NT2/D1 (cell line): ENCODE results near the gene GPRC5C.

Source experiments
- YY1 ChIP-seq: IDR thresholded peaks from 2 replicates; pipeline ENCODE4 v1.6.1; 2011; ENCODE audit not compliant: insufficient read length, insufficient read depth
- ZNF274 ChIP-seq: IDR thresholded peaks from 2 replicates; pipeline ENCODE4 v1.6.1; 2011; ENCODE audit warnings: mild to moderate bottlenecking, low read depth, low read length

GRCh38 chr17:74493331-74493833, 61.5 kb downstream of the GPRC5C start:
- TF ChIP-seq ZNF274 (no peak), YY1 (no peak)
